PC-3 (cell line): ENCODE results near the gene VPS36. TPM values are rescaled to one million over a fixed set of nuclear protein-coding genes. Genes with fewer than 3 reads are reported as not detected.
"Not testable (repeated sequence)": the region's sequence is repeated elsewhere in the genome, so short reads cannot be mapped to it uniquely, and the experiment has no call there.

Experiments
- ATAC-seq: fragments of 200-7000 bp; cut with Tn5 transposase; 2 replicates; pipeline ENCODE4 v1.9.1; 2020; ENCODE audit warnings: mild to moderate bottlenecking, moderate library complexity
- Bru-seq: library from RNA; stranded (reverse); fragments of 400-500 nt; gene quantifications from one replicate; lab custom pipeline; 2021; lab: Mats Ljungman, UMichigan
- BruChase-seq, 2 experiments: library from RNA; stranded (reverse); fragments of 400-500 nt; gene quantifications; one replicate each; lab custom pipeline; 2021; lab: Mats Ljungman, UMichigan
- BruUV-seq: library from RNA; stranded (reverse); fragments of 400-500 nt; replicated peaks from 2 replicates; lab custom pipeline; 2021; lab: Mats Ljungman, UMichigan
- CTCF ChIA-PET: fragments of 300-600 bp; sonication (Branson Sonifier 250); formaldehyde crosslinking; loops from one replicate; lab custom pipeline; 2022; ENCODE audit warnings: antibody characterized with exemption; lab: Charles Lee
- POLR2A ChIA-PET: fragments of 300-600 bp; sonication (Branson Sonifier 250); formaldehyde crosslinking; loops from one replicate; lab custom pipeline; 2022; ENCODE audit warnings: antibody characterized with exemption; ENCODE audit not compliant: unreplicated experiment; lab: Charles Lee
- DNase-seq: peaks from one replicate; pipeline ENCODE4 v3.0.0-alpha.2; 2015
- H2AFZ ChIP-seq: fragments of 300-600 bp; sonication (generic); 2 replicates; pipeline ENCODE4 v1.6.0; 2016; ENCODE audit warnings: antibody characterized with exemption, low read length
- H3F3A ChIP-seq: fragments of 300-600 bp; sonication (generic); one replicate; pipeline ENCODE4 v1.6.0; 2017; ENCODE audit warnings: antibody characterized with exemption, low read length, control low read depth, mild to moderate bottlenecking; ENCODE audit not compliant: unreplicated experiment
- H3K27ac ChIP-seq: fragments of 300-600 bp; sonication (generic); 2 replicates; pipeline ENCODE4 v1.5.1; 2016; ENCODE audit warnings: mild to moderate bottlenecking, low read length
- H3K27me3 ChIP-seq: fragments of 300-600 bp; sonication (generic); 2 replicates; pipeline ENCODE4 v1.6.1; 2016; ENCODE audit warnings: low read length, mixed read lengths
- H3K36me3 ChIP-seq: fragments of 300-600 bp; sonication (generic); 2 replicates; pipeline ENCODE4 v1.6.1; 2016; ENCODE audit warnings: low read depth, mixed run types, low read length, mixed read lengths
- H3K4me1 ChIP-seq: fragments of 300-600 bp; sonication (generic); 2 replicates; pipeline ENCODE4 v1.5.1; 2016; ENCODE audit warnings: low read length; ENCODE audit not compliant: insufficient read depth
- H3K4me2 ChIP-seq: fragments of 300-600 bp; sonication (generic); 2 replicates; pipeline ENCODE4 v1.6.0; 2016; ENCODE audit warnings: low read length
- H3K4me3 ChIP-seq: fragments of 300-600 bp; sonication (generic); 2 replicates; pipeline ENCODE4 v1.5.1; 2016; ENCODE audit warnings: mild to moderate bottlenecking, low read length, mixed read lengths
- H3K79me2 ChIP-seq: fragments of 300-600 bp; sonication (generic); 2 replicates; pipeline ENCODE4 v1.6.1; 2017; ENCODE audit warnings: low read length, mixed read lengths
- H3K9ac ChIP-seq: fragments of 300-600 bp; sonication (generic); 2 replicates; pipeline ENCODE4 v1.6.0; 2016; ENCODE audit warnings: mild to moderate bottlenecking, low read length
- H3K9me2 ChIP-seq: fragments of 300-600 bp; sonication (generic); replicated peaks from 2 replicates; pipeline ENCODE4 v1.6.1; 2016; ENCODE audit warnings: mixed run types, low read length, mixed read lengths
- H3K9me3 ChIP-seq: fragments of 300-600 bp; sonication (generic); 2 replicates; pipeline ENCODE4 v1.6.1; 2016; ENCODE audit warnings: low read length, mixed read lengths
- H4K20me1 ChIP-seq: fragments of 300-600 bp; sonication (generic); 2 replicates; pipeline ENCODE4 v1.6.1; 2016; ENCODE audit warnings: low read length, mixed read lengths
- CTCF ChIP-seq: fragments of 300-600 bp; sonication (generic); conservative IDR thresholded peaks from 2 replicates; pipeline ENCODE4 v1.5.1; 2017; ENCODE audit warnings: antibody characterized with exemption, low read depth, mild to moderate bottlenecking, low read length
- EZH2 ChIP-seq: fragments of 300-600 bp; sonication (generic); IDR thresholded peaks from one replicate; pipeline ENCODE4 v1.6.1; 2017; ENCODE audit warnings: antibody characterized with exemption, mild to moderate bottlenecking, low read length; ENCODE audit not compliant: unreplicated experiment
- intact Hi-C: fragments of 100-400 bp; cut with micrococcal nuclease; formaldehyde crosslinking; loops from 2 replicates; pipeline ENCODE4 v1.9.0; 2023
- long read RNA-seq: library from polyadenylated mRNA; unstranded; transcript quantifications from one replicate; pipeline ENCODE4 v2.0.0, GENCODE V29; 2021; ENCODE audit not compliant: unreplicated experiment
- total RNA-seq: library from RNA; depleted of rRNA; stranded (reverse); fragments of >200 nt; gene quantifications from 2 replicates; pipeline ENCODE4 v1.2.3, GENCODE V29; 2014; rRNA removed

Gene VPS36
- total RNA-seq (10.1 and 11.1 TPM in 2 replicates), Bru-seq, nascent RNA (percentile 76 among the genes with signal in this experiment), BruChase-seq, experiment 1, labeled RNA remaining after a 6-hour chase (percentile 78 among the genes with signal in this experiment), BruChase-seq, experiment 2, labeled RNA remaining after a 2-hour chase (percentile 86 among the genes with signal in this experiment)
- long read RNA-seq, full-length matches to known transcripts, result 18 of 44 reads
- long read RNA-seq, partial matches to known transcripts, result 6 of 44 reads
- long read RNA-seq, other reads (novel, unspliced or antisense), result 20 of 44 reads

DNA sequence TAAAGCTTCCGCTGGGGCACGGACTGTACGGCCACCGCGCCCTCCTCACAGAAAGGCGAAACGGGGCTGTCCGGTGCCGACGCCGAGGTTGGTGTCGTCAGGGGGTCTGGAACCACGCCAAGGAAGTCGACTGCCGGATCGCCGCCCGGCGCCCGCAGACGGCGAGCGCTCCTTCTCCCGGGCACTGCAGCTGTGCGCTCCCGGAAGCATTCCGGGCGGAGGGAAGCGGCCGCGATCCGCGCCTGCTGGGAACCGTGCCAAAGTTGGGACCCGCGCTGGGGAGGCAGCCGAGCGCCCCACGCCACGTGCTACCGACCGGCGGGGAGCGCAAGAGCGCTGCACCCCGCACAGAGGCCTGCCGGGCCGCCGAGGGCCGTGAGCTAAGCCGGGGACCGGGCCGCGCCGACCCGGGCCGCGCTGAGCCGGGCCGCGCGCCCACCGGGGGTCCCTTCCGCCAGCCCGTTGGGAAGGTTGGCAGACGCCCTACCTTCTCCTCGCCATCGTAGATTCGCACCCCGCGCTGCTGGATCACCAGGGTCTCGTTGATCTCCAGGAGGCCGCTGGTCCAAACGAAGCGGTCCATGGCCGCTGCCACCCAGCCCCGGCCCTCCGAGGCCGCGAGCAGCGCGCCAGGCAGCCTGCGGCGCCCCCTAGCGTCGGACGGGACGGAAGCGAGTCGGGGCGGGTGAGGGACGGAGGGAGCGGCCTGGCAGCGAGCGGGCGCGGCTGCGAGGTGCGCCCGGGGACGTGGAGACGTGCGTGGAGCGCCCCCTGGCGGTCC, at the start of gene VPS36:
Gene VPS36 (minus strand): TSS at position 623 of the 781 bp plus-strand sequence. CDS start 40 bp downstream, at position 583.
- Histone ChIP-seq H4K20me1 (0 out of 2 replicates have a peak, but pooled peaks cover 5% of the 10 kb centered on the region), H3K4me3 (peak within 1 kb of the TSS; percentile 99), H3F3A (no peaks in the 10 kb centered on the region), H3K27ac (peak within 1 kb of the TSS; percentile 49), H2AFZ (peak within 1 kb of the TSS; percentile 91), H3K36me3 (no peaks in the 10 kb centered on the region; the same call in 1 of the 2 replicates), H3K9me3 (no peaks in the 10 kb centered on the region), H3K9me2 (no peaks in the 10 kb centered on the region), H3K27me3 (no peaks in the 10 kb centered on the region), H3K9ac (peak within 1 kb of the TSS; percentile 92), H3K4me1 (peaks cover 16% of the 10 kb centered on the region; the same call in 1 of the 2 replicates), H3K79me2 (peaks cover 48% of the 10 kb centered on the region), H3K4me2 (peak within 1 kb of the TSS; percentile 92)
- intact Hi-C loops, result loop anchor here (1.0 to 2.0 kb wide), 2 partner anchors 51 to 107 kb away; no protein-coding TSS in a partner anchor
- POLR2A ChIA-PET, result no interaction called here
- TF ChIP-seq EZH2, result no peak
- peak; percentile 88 for TF ChIP-seq CTCF
- ATAC-seq (peak; percentile 80), DNase-seq (peak; percentile 92)
- CTCF ChIA-PET, result interaction anchor here (0.6 to 1.8 kb wide), 9 partner anchors 12 to 304 kb away, joined by 3 to 11 read pairs (median 3); no protein-coding TSS in a partner anchor
- BruUV-seq, result no TSS peak

DNA sequence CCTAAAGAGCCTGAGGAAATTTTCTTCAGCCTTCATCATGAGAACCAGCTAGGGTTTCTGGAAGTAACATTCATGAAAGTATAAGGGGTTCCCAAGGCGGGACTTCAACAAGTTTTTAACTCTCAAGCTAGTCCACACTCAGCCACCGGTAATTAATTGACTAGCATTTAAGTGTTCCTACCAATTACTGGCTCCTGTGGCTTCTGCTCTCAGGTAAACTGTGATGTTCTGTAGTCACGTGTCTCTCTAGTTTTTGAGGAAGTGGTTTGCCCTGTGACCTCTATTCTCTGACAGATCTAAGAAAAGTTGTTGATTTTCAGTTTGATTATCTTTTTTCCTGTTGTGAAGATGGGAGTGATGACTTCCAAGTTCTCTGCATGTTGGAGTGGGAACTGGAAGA, 47.5 kb upstream of the VPS36 start:
- POLR2A ChIA-PET, ATAC-seq, intact Hi-C loops, H3K9ac ChIP-seq, H3F3A ChIP-seq, H3K79me2 ChIP-seq, H3K27ac ChIP-seq, BruUV-seq, H3K36me3 ChIP-seq, H3K9me2 ChIP-seq, H3K27me3 ChIP-seq, H4K20me1 ChIP-seq, H2AFZ ChIP-seq, H3K9me3 ChIP-seq, DNase-seq, H3K4me3 ChIP-seq, CTCF ChIA-PET, H3K4me1 ChIP-seq, H3K4me2 ChIP-seq: not testable (repeated sequence)

DNA sequence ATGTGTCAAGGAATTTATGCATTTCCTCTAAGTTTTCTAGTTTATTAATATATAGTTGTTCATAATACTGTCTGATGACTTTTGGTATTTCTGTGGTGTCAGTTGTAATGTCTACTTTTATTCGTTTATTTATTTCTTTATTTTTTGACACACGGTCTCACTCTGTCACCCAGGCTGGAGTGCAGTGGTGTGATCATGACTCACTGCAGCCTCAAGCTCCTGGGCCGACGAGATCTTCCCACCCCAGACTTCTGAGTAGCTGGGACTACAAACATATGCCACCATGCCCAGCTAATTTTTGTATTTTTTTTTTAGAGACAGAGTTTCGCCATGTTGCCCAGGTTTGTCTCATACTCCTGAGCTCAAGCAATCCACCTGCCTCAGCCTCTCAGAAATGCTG, 43.8 kb upstream of the VPS36 start:
- H3K36me3 ChIP-seq, H3K9me2 ChIP-seq, H3K4me1 ChIP-seq, H2AFZ ChIP-seq, H3F3A ChIP-seq, H3K79me2 ChIP-seq, intact Hi-C loops, BruUV-seq, H3K27me3 ChIP-seq, H3K27ac ChIP-seq, POLR2A ChIA-PET, H4K20me1 ChIP-seq, ATAC-seq, H3K4me3 ChIP-seq, CTCF ChIA-PET, H3K9ac ChIP-seq, H3K9me3 ChIP-seq, H3K4me2 ChIP-seq, DNase-seq: not testable (repeated sequence)

- CTCF ChIA-PET, H4K20me1 ChIP-seq, intact Hi-C loops, H3K9me2 ChIP-seq, H3K36me3 ChIP-seq, H3F3A ChIP-seq, POLR2A ChIA-PET, H3K4me1 ChIP-seq, H3K4me3 ChIP-seq, H3K27ac ChIP-seq, BruUV-seq, H3K9ac ChIP-seq, DNase-seq, H3K4me2 ChIP-seq, ATAC-seq, H2AFZ ChIP-seq, H3K79me2 ChIP-seq, H3K9me3 ChIP-seq, H3K27me3 ChIP-seq: not testable (repeated sequence)
Measured at GRCh38 chr13:52491015-52491414, 40.6 kb upstream of the VPS36 start.

DNA sequence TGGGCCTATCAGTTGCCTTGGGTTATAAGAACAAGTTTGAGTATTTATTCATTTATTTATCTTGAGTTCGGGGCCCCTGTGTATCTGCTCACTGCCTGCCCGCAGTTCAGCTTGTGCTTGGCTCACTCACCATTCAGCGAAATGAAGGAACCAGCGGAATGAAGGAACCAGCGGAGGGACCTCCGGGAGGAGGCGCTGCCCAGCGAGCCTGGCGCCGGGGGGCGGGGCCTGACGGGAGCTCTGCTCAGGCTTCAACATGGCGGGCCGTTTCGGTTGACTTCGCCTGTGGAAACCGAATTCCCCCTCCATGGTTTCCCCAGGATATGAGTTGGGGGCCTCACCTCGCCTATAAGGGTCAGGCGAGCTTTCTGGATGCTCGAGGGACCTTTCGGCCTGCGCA, 38.3 kb upstream of the VPS36 start:
- H2AFZ ChIP-seq, POLR2A ChIA-PET: not testable (repeated sequence)

More for the DNA sequence above, 38.3 kb upstream of the VPS36 start:
- DNase-seq, H3K9ac ChIP-seq, H3K27me3 ChIP-seq, H3K9me2 ChIP-seq, H3K27ac ChIP-seq, H3F3A ChIP-seq, ATAC-seq, H3K9me3 ChIP-seq, intact Hi-C loops, H3K4me2 ChIP-seq, H3K36me3 ChIP-seq, BruUV-seq, H3K4me1 ChIP-seq, H4K20me1 ChIP-seq, H3K79me2 ChIP-seq, CTCF ChIA-PET, H3K4me3 ChIP-seq: not testable (repeated sequence)
